Measurements from ENCODE around the gene RTEL1. TPM values are rescaled to one million over a fixed set of nuclear protein-coding genes. Genes with fewer than 3 reads are reported as not detected.

The RTEL1 gene
- total RNA-seq, 1 donor from 2014 or later = 20.2 TPM

DNA sequence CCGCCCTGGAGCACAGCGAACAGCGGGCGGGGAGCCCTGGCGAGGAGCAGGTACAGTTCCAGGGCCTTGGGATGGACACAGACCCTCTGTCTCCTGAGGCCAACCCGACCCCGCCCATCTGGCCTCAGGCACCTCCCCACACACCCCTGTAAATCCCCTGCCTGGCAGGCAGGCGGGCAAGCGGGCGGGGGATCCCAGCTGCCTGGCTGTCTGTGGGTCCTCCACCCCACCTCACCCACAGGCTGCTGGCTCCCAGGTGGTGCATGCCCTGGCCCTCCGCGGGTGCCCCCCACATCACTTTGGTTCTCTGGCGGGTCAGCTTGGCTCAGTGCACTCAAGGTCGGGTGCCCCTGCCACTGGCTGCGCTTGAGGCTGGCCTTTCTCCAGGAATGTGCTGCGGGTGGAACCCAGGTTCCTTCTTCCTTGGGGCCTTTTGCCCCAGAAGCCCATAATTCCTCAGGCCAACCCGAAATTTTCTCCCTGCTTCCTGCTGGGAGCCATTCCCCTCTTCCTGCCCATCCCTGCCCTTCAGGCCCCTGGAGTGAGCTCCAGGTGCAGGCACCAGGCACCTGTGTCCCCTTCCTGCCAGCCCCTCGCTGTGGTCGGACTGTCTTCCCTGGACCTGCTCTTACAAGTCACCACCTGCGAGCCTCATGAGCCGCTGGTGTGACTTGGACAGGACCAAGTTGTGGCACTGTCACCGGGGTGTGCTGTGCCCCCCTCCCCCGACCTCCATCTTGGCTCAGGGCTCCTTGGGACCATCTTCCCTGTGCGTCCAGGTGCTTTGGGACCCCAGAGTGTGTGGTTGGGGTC lies 33.0 kb downstream of the RTEL1 start:
- no peak overlapping the region for H3K27ac Mint-ChIP-seq (ENCODE audit: unreplicated experiment)
- DNase-seq (ENCODE audit: low spot score) = no peak
- H3K4me1 Mint-ChIP-seq (ENCODE audit: unreplicated experiment) = peaks cover 3% of the 10 kb centered on the region
- TF ChIP-seq, protein P1, sequence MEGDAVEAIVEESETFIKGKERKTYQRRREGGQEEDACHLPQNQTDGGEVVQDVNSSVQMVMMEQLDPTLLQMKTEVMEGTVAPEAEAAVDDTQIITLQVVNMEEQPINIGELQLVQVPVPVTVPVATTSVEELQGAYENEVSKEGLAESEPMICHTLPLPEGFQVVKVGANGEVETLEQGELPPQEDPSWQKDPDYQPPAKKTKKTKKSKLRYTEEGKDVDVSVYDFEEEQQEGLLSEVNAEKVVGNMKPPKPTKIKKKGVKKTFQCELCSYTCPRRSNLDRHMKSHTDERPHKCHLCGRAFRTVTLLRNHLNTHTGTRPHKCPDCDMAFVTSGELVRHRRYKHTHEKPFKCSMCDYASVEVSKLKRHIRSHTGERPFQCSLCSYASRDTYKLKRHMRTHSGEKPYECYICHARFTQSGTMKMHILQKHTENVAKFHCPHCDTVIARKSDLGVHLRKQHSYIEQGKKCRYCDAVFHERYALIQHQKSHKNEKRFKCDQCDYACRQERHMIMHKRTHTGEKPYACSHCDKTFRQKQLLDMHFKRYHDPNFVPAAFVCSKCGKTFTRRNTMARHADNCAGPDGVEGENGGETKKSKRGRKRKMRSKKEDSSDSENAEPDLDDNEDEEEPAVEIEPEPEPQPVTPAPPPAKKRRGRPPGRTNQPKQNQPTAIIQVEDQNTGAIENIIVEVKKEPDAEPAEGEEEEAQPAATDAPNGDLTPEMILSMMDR (IDR thresholded peaks at IDR 0.05; ENCODE audit: unreplicated experiment) = no peak
- no peaks in the 10 kb centered on the region for H3K9me3 Mint-ChIP-seq (ENCODE audit: unreplicated experiment)
- H3K36me3 Mint-ChIP-seq (ENCODE audit: low read depth, unreplicated experiment) = peaks cover 4% of the 10 kb centered on the region
- peaks cover 7% of the 10 kb centered on the region for H3K27me3 Mint-ChIP-seq (ENCODE audit: unreplicated experiment)
- H3K4me3 Mint-ChIP-seq (ENCODE audit: unreplicated experiment) = no peak overlapping the region

DNA sequence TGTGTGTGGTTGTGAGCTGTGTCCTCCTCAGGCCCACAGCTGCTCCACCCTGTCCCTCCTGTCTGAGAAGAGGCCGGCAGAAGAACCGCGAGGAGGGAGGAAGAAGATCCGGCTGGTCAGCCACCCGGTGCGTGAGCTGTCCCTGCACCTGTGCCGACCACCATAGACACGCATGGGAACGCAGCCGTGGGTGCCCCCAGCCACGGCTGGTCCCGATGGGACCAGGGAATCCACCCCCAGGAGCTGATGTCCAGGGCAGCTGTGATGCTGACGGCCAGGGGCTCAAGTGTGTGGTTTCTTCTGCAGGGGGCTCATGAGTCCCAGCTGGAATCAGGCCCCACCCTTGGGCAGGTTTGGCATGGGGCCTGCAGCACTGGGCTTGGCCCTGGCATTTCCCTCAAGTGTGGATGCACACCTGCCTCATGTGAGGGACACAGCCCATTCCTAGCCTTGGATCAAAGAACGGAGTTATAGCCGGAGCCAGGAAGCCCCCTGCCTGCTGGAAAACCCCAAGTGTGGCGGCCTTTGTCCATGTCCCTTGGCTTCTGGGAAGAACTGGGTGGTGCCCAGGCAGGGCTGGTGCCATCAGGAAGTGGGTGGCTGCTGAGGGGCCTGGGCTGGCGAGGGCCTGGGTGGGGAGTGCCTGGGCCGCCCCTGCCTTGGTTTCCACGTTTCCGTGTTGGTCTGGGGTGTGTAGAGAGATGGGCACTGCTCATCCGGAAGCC lies 33.8 kb downstream of the RTEL1 start:
- no peak overlapping the region for H3K4me3 Mint-ChIP-seq (ENCODE audit: unreplicated experiment)
- H3K36me3 Mint-ChIP-seq (ENCODE audit: low read depth, unreplicated experiment) = peaks cover 4% of the 10 kb centered on the region
- H3K4me1 Mint-ChIP-seq (ENCODE audit: unreplicated experiment) = peaks cover under 1% of the 10 kb centered on the region
- H3K9me3 Mint-ChIP-seq (ENCODE audit: unreplicated experiment) = no peaks in the 10 kb centered on the region
- TF ChIP-seq, protein P1 (IDR thresholded peaks at IDR 0.05; ENCODE audit: unreplicated experiment) = no peak
- DNase-seq (ENCODE audit: low spot score) = no peak
- no peak overlapping the region for H3K27ac Mint-ChIP-seq (ENCODE audit: unreplicated experiment)
- H3K27me3 Mint-ChIP-seq (ENCODE audit: unreplicated experiment) = peaks cover 7% of the 10 kb centered on the region

DNA sequence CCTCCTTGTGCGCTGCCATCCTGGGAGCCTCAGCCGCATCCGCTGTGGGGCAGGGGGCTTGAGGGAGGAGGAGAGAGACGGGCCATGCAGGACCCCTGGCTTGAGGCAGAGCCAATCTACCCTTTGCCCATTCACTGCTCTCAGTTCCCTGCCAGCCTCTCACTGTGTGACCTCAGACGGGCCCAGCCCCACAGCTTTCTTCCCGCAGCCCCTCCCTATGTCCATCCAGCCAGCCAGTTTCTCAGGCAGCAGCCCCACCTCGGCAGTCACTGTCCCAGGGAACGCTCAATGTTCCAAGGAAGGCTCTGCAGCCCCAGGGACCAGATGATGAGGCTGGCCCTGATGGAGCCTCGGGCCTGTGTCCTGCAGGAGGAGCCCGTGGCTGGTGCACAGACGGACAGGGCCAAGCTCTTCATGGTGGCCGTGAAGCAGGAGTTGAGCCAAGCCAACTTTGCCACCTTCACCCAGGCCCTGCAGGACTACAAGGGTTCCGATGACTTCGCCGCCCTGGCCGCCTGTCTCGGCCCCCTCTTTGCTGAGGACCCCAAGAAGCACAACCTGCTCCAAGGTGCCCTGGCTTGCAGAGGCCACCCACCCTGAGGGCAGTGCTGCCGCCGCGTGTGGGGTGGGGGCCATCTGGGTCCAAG lies 34.4 kb downstream of the RTEL1 start:
- Mint-ChIP-seq H3K9me3 (ENCODE audit: unreplicated experiment) (no peaks in the 10 kb centered on the region), H3K27me3 (ENCODE audit: unreplicated experiment) (peaks cover 9% of the 10 kb centered on the region), H3K27ac (ENCODE audit: unreplicated experiment) (no peak overlapping the region), H3K4me3 (ENCODE audit: unreplicated experiment) (peak overlapping the region; percentile 31), H3K36me3 (ENCODE audit: low read depth, unreplicated experiment) (peaks cover 4% of the 10 kb centered on the region), H3K4me1 (ENCODE audit: unreplicated experiment) (peaks cover 4% of the 10 kb centered on the region)
- TF ChIP-seq, protein P1 (IDR thresholded peaks at IDR 0.05; ENCODE audit: unreplicated experiment) = no peak
- no peak for DNase-seq (ENCODE audit: low spot score)

DNA sequence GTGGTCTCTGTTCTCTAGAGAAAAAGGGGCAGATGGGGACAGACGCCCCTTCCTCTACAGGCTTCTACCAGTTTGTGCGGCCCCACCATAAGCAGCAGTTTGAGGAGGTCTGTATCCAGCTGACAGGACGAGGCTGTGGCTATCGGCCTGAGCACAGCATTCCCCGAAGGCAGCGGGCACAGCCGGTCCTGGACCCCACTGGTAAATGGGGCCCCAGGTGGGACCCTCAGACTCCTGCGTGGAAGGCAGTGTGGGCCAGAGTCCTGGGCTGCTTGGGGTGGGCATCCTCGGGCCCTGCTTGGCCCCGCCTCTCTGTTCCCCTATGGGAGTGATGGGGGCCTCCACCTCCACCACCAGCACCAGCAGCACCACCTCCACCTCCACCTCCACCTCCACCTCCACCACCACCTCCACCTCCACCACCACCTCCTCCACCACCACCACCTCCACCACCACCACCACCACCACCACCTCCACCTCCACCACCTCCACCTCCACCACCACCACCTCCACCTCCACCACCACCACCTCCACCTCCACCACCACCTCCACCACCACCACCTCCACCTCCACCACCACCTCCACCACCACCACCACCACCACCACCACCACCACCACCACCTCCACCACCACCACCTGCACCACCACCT lies 35.1 kb downstream of the RTEL1 start:
- DNase-seq (ENCODE audit: low spot score) = no peak
- H3K27ac Mint-ChIP-seq (ENCODE audit: unreplicated experiment) = no peak overlapping the region
- H3K36me3 Mint-ChIP-seq (ENCODE audit: low read depth, unreplicated experiment) = peaks cover 4% of the 10 kb centered on the region
- TF ChIP-seq, protein P1 (IDR thresholded peaks at IDR 0.05; ENCODE audit: unreplicated experiment) = no peak
- H3K4me1 Mint-ChIP-seq (ENCODE audit: unreplicated experiment) = peaks cover 4% of the 10 kb centered on the region
- H3K4me3 Mint-ChIP-seq (ENCODE audit: unreplicated experiment) = no peak overlapping the region
- H3K27me3 Mint-ChIP-seq (ENCODE audit: unreplicated experiment) = peaks cover 9% of the 10 kb centered on the region
- H3K9me3 Mint-ChIP-seq (ENCODE audit: unreplicated experiment) = no peaks in the 10 kb centered on the region

Data from endothelial cell (in vitro differentiated cells).